GM21825 (cell line): ENCODE data around the gene TRIM4.
"Not testable (repeated sequence)": the region's sequence is repeated elsewhere in the genome, so short reads cannot be mapped to it uniquely, and the experiment has no call there.

Experiments used
- ATAC-seq: cut with Tn5 transposase; IDR thresholded peaks from one replicate; pipeline ENCODE4 v1.9.1; 2021; ENCODE audit warnings: mild to moderate bottlenecking, moderate library complexity; ENCODE audit not compliant: unreplicated experiment

TRIM4 gene

GRCh38 chr7:99923200-99923599, 3.9 kb upstream of the TRIM4 start:
- ATAC-seq: no peak

GRCh38 chr7:99920149-99920548, 819 bp upstream of the TRIM4 start:
- no peak for ATAC-seq

- ATAC-seq: no peak
Measured at GRCh38 chr7:99919814-99920112, 433 bp upstream of the TRIM4 start.

- ATAC-seq: no peak
Measured at GRCh38 chr7:99910976-99911375, 8.4 kb downstream of the TRIM4 start.

DNA sequence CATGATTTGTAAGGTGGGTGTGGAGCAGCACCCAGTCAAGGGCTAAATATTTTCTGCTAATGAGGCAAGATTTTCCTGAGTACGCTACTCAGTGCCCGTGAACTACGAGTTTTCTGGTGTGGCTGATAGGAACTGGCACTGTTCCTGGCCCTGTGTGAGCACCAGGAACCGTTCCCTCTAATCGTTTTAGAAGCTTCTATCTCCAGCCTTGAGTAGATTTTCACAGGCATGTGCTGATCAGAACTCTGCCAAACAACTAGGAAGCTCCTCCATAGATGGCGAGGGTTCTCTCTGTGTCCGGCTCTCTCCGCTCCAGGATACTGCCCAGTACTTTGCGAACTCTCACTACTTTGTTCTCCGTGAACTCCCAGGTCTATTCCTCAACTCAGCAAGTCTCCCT, 17.7 kb downstream of the TRIM4 start:
- ATAC-seq: no peak

DNA sequence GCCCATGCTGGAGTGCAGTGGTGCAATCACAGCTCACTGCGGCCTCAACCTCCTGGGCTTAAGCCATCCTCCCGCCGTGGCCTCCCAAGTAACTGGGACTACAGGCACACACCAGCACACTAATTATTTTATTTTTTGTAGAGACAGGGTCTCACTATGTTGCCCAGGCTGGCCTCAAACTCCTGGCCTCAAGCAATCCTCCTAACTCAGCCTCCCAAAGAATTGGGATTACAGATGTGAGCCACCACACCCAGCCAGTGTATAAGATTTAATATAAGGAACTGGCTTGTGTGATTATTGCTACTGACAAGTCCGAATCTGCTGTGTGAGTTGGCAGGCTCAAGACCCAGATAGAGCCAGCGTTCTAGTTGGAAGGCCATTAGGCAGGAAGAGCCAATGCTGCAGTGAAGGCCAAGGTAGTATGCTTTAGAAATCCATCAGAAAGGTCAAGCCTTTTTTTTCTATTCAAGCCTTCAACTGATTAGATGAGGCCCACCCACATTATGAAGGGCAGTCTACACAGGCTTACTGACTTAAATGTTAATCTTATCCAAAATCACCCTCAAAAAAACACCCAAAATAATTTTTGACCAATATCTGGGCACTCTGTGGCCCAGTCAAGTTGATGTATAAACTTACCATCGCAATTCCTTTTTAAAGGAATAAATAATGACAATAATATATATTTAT, 19.4 kb downstream of the TRIM4 start:
- no peak for ATAC-seq

GRCh38 chr7:99898836-99899235, 20.5 kb downstream of the TRIM4 start:
- ATAC-seq: no peak

DNA sequence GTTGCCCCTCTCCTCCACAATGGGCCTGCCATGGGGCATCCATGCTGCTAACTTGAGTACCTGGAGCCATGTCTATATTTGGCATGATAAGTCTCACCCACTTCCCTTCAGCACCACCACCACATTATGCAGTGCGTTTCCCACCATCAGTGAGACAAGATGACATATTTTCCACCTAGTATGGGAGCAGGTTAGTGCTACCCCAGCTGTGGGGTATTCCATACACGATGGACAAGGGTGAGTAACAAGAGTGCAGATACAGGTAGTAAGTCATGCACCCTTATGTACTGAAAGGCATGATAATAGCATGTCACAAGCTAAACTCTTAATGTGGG, 21.3 kb downstream of the TRIM4 start:
- ATAC-seq: no peak

- no peak for ATAC-seq
Measured at GRCh38 chr7:99897322-99898022, 21.9 kb downstream of the TRIM4 start.

DNA sequence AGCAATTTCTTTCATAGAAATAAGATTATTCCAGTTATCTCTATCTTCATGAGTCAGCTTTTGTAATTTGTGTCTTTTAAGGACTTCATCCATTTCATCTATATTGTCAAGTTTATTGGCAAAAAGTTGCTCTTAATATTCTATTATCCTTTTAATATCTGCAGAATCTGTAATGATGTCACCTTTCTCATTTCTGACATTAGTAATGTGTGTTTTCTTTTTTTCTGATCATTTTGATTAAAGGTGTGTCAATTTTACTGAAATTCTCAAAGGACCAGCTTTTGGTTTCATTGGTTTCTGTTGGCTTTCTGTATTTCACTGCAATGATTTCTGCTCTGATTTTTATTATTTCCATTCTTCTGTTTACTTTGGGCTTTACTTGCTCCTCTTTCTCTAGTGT, 24.6 kb downstream of the TRIM4 start:
- no peak for ATAC-seq

- ATAC-seq: no peak
Measured at GRCh38 chr7:99893280-99893679, 26.1 kb downstream of the TRIM4 start.

GRCh38 chr7:99890348-99890747, 29.0 kb downstream of the TRIM4 start:
- not testable (repeated sequence) for ATAC-seq

- not testable (repeated sequence) for ATAC-seq
Measured at GRCh38 chr7:99888366-99888765, 31.0 kb downstream of the TRIM4 start.

DNA sequence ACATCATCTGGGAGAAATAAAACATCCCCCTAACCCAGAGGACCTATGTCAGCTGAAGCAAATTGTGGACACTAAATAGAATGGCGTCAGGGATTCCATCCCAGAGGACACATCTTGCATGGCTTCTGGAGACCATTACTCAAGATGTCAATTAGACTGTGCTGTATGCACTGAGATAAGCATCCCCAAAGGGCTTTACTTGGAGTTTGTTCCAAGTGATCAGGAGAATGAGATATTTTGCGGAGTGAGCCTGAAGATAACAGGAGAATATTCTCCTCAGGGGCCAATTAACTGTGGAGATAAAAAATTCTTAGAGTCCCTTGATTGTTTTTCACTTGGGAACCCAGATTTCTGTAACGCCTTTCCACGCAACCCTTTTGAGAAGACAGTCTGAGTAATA, 38.0 kb downstream of the TRIM4 start:
- ATAC-seq: no peak

DNA sequence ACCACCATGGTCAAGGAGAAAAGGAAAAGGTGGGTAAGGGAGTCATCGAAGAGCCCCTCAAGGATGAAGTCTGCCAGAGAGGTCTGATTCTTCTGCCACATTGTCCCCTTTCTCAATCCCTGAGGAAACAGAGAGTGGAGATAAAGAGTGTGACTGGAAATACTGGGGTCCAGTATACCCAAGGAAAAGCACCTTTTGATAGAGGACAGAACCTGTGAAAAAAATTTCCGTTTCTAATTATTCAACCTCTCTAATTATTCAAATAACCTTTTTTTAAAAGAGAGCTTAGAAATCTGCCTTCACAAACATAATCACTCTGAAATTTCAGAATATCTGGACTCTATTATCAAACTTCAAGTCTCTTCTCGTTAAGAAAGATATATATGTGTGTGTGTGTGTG, 42.4 kb downstream of the TRIM4 start, which contains the start of gene OR2AE1:
TSS of gene OR2AE1 (minus strand) at position 101 of the 400 bp plus-strand sequence. CDS start at position 101, 0 bp downstream.
- no peak for ATAC-seq

- ATAC-seq: no peak
Measured at GRCh38 chr7:99876491-99876890, 42.8 kb downstream of the TRIM4 start.

GRCh38 chr7:99868246-99868645, 51.1 kb downstream of the TRIM4 start:
- ATAC-seq: no peak

DNA sequence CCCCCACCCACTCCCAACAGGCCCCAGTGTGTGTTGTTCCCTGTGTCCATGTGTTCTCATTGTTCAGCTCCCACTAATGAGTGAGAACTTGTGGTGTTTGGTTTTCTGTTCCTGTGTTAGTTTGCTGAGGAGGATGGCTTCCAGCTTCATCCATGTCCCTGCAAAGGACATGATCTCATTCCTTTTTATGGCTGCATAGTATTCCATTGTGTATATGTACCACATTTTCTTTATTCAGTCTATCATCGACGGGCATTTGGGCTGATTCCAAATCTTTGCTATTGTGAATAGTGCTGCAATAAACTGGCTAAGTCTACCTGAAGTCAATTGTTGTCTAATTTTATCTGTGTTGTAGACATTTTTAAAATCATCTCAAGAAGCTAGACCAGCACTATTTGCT, 51.9 kb downstream of the TRIM4 start:
- ATAC-seq: not testable (repeated sequence)

DNA sequence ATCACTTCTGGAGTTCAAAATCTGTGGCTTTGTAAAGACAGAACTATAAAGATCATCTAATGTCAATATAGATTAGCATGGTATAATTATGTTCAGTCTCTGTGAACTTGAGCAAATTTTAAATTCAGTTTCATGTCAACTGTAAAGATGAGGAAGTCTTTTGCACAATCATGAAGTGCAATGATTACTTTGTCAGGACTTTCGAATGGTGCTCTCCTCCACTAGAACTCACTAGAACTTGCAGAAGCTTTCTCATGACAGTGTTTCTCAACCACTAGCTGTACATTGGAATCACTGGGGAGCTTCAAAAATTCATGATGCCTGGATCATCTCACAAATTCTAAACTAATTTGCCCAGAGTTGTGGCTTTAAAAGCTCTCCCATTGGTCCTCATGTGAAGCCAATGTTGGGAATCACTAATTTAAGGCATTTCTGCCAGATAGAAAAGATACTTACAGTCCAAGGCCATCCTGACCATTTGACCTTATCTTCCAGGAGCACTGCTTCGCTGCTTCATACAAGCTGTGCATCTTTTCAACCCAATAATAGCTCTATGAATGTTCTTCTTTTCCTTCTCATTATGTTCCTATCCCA, 55.4 kb downstream of the TRIM4 start:
- no peak for ATAC-seq

DNA sequence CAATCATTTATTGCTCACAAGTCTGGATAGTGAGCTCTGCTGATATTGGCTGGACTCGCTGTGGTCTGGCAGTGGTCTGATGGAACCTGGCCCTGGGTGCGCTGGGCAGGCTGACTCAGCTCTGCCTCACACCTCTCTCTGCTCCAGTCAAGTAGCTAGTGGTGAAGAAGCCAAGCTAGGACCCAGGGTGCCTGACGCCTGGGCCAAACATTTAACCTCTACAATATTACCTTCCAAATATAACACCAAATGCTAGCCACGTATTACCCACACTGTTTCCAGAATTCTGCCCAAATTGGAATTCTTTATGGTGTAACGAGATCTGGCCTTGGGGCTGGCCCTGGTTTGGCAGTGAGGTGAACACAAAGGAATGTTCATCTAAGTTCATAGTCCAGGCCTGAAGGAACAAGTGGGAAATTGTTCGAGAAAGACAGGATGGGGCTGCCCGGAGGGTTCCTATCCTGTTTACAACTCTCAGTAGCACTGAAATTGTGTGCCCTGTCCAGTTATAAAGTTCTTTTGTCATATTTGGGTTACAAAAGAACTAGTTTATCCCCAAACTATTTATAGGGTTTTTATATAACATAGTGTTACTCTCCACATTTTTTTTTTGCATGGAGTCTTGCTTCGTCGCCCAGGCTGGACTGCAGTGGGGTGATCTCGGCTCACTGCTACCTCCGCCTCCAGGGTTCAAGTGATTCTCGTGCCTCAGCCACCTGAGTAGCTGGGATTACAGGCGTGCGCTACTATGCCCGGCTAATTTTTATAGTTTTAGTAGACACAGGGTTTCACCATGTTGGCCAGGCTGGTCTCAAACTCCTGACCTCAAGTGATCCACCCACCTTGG, 58.8 kb downstream of the TRIM4 start:
- ATAC-seq: no peak

DNA sequence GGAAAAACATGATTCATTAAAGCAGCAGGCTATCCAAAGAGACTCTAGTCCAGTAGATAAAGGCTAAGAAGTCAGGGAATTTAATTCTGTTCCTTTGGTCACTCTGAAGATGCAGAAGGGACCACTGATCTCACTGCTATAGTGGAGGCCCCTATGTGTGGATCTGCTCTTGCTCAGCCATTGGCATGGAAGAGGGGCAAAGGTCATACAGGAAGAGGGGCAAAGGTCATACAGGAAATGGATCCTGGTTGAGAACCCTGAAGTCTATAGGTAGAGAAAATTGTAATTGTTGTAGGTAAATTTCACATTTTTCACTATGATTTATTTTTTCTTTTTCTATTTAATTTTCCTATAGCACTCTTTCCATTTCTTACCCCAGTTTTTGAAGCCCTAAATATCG, 64.1 kb downstream of the TRIM4 start:
- no peak for ATAC-seq
